PC-9 (cell line): ENCODE measurements around the gene DLGAP1. TPM values are rescaled to one million over a fixed set of nuclear protein-coding genes. Genes with fewer than 3 reads are reported as not detected.

Source experiments
- BruUV-seq: library from RNA; stranded (reverse); fragments of 400-500 nt; replicated peaks from 2 replicates; lab custom pipeline; 2021; lab: Mats Ljungman, UMichigan
- CTCF ChIA-PET: fragments of 300-600 bp; sonication (Branson Sonifier 250); formaldehyde crosslinking; loops from one replicate; lab custom pipeline; 2022; ENCODE audit warnings: antibody characterized with exemption; lab: Charles Lee
- POLR2A ChIA-PET: fragments of 300-600 bp; sonication (Branson Sonifier 250); formaldehyde crosslinking; loops from one replicate; lab custom pipeline; 2022; ENCODE audit warnings: antibody characterized with exemption; ENCODE audit not compliant: unreplicated experiment; lab: Charles Lee
- DNase-seq, 2 experiments: peaks; one replicate each; pipeline versions ENCODE4 v3.0.0 to v3.0.0-alpha.2; 2015 to 2022; ENCODE audit warnings: mixed read lengths in 1 of 2
- H2AFZ ChIP-seq: fragments of 200-600 bp; sonication (generic); 2 replicates; pipeline ENCODE4 v1.8.1; 2017; ENCODE audit warnings: antibody characterized with exemption
- H3F3A ChIP-seq: fragments of 200-600 bp; sonication (generic); 2 replicates; pipeline ENCODE4 v1.8.1; 2017; ENCODE audit warnings: antibody characterized with exemption, mild to moderate bottlenecking, low read depth; ENCODE audit not compliant: insufficient read depth
- H3K27ac ChIP-seq: fragments of 200-600 bp; sonication (generic); 2 replicates; pipeline ENCODE4 v1.6.1; 2016; ENCODE audit warnings: mixed run types
- H3K27me3 ChIP-seq: fragments of 200-600 bp; sonication (generic); 2 replicates; pipeline ENCODE4 v1.6.1; 2016; ENCODE audit warnings: low read depth, mixed run types; ENCODE audit not compliant: insufficient read depth
- H3K36me3 ChIP-seq: fragments of 200-600 bp; sonication (generic); 2 replicates; pipeline ENCODE4 v1.6.1; 2016; ENCODE audit warnings: low read depth, mixed run types
- H3K4me1 ChIP-seq: fragments of 200-600 bp; sonication (generic); replicated peaks from 2 replicates; pipeline ENCODE4 v1.6.1; 2016; ENCODE audit warnings: mixed run types; ENCODE audit not compliant: insufficient read depth
- H3K4me2 ChIP-seq: fragments of 200-600 bp; sonication (generic); 2 replicates; pipeline ENCODE4 v1.6.1; 2017; ENCODE audit warnings: mixed run types
- H3K4me3 ChIP-seq: fragments of 200-600 bp; sonication (generic); 2 replicates; pipeline ENCODE4 v1.6.1; 2016; ENCODE audit warnings: mixed run types
- H3K79me2 ChIP-seq: fragments of 200-600 bp; sonication (generic); 2 replicates; pipeline ENCODE4 v1.6.1; 2017; ENCODE audit warnings: low read depth, mixed run types
- H3K9me2 ChIP-seq: fragments of 200-600 bp; sonication (generic); 2 replicates; pipeline ENCODE4 v1.8.1; 2017; ENCODE audit warnings: mild to moderate bottlenecking; ENCODE audit not compliant: insufficient read depth
- H3K9me3 ChIP-seq: fragments of 200-600 bp; sonication (generic); 2 replicates; pipeline ENCODE4 v1.8.1; 2016; ENCODE audit warnings: low read depth; ENCODE audit not compliant: insufficient read depth
- H4K20me1 ChIP-seq: fragments of 200-600 bp; sonication (generic); 2 replicates; pipeline ENCODE4 v1.8.1; 2017; ENCODE audit not compliant: insufficient read depth
- EZH2 ChIP-seq: fragments of 200-600 bp; sonication (generic); IDR thresholded peaks from 2 replicates; pipeline ENCODE4 v1.8.0; 2017; ENCODE audit warnings: antibody characterized with exemption, low read depth
- intact Hi-C: fragments of 100-400 bp; cut with micrococcal nuclease; formaldehyde crosslinking; loops from one replicate; pipeline ENCODE4 v1.10.0; 2022; ENCODE audit not compliant: unreplicated experiment
- total RNA-seq: library from RNA; stranded (reverse); gene quantifications from 2 replicates; pipeline ENCODE4 v1.2.3, GENCODE V29; 2021
- TF ChIP-seq, protein P1 (sequence below): fragments of 200-600 bp; sonication (generic); conservative IDR thresholded peaks from 2 replicates; pipeline ENCODE4 v1.6.1; 2017; ENCODE audit warnings: mixed run types, antibody characterized with exemption, mild to moderate bottlenecking, moderate library complexity

DLGAP1 gene
- total RNA-seq, 1 experiment from 2014 or later: not detected

DNA sequence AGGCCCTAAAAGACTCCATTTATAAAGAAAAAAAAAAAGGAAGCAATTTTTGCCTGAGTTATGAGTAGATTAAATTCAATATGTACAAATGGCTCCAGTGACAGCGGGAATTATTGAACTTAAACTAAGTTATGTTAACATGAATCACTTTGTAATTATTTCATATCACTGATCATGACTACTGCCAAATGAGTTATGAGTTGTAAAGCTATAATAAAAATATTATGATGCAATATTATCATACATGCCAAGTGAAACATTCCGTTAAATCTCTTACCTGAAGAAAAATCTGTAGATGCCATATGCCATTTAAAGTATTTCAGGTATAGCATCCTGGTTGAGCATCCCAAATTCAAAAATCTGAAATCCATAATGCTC, 217.5 kb downstream of the DLGAP1 start:
- no peaks in the 10 kb centered on the region for H3K9me3 ChIP-seq
- H3K27ac ChIP-seq: no peak overlapping the region
- peaks cover 25% of the 10 kb centered on the region for H3K27me3 ChIP-seq
- 0 out of 2 replicates have a peak, but pooled peaks cover 3% of the 10 kb centered on the region for H4K20me1 ChIP-seq
- CTCF ChIA-PET: no interaction called here
- DNase-seq: no peak
- H3F3A ChIP-seq: no peaks in the 10 kb centered on the region
- no TSS peak for BruUV-seq
- intact Hi-C loops: no loop called here
- H3K79me2 ChIP-seq: no peaks in the 10 kb centered on the region
- H3K36me3 ChIP-seq: no peaks in the 10 kb centered on the region
- H2AFZ ChIP-seq: no peak overlapping the region
- H3K9me2 ChIP-seq: no peaks in the 10 kb centered on the region
- POLR2A ChIA-PET: no interaction called here
- no peak overlapping the region for H3K4me2 ChIP-seq
- no peak overlapping the region for H3K4me3 ChIP-seq
- TF ChIP-seq, protein P1, sequence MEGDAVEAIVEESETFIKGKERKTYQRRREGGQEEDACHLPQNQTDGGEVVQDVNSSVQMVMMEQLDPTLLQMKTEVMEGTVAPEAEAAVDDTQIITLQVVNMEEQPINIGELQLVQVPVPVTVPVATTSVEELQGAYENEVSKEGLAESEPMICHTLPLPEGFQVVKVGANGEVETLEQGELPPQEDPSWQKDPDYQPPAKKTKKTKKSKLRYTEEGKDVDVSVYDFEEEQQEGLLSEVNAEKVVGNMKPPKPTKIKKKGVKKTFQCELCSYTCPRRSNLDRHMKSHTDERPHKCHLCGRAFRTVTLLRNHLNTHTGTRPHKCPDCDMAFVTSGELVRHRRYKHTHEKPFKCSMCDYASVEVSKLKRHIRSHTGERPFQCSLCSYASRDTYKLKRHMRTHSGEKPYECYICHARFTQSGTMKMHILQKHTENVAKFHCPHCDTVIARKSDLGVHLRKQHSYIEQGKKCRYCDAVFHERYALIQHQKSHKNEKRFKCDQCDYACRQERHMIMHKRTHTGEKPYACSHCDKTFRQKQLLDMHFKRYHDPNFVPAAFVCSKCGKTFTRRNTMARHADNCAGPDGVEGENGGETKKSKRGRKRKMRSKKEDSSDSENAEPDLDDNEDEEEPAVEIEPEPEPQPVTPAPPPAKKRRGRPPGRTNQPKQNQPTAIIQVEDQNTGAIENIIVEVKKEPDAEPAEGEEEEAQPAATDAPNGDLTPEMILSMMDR: no peak
- TF ChIP-seq EZH2: no peak
- H3K4me1 ChIP-seq: no peaks in the 10 kb centered on the region

DNA sequence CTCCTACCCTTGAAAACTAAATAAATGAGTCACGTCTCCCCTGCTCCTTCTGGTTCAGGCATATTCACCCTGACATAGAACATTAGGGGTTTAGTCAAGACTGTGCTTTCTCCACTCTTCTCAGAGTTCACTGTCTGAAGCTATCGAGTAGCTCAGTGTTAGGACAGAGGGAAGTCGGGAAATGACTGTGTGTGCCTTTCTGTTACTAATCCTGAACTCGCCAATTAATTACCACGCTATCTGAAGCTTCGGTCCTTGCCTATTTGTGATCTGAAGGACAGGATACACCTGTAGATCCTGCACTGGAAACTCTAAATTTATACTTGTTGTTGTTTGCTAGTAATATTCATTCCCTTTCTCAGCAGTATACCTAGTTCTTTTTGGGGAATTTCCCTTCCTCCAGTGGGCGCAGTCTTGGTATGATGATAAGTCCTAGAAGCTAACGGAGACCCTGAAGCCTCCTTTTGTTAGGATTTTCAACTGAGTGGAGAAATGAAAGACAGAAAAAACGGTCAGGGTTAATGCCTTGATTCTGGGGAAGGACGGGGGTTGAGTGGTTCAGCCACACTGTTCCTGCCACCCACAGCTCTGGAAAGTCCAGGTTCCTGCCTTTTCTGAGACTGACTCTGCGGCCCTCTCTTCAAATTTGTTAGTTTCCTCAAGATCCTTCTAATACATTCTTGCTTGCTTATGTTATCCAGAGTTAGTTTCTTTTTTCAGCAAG, 218.0 kb downstream of the DLGAP1 start:
- H3K4me2 ChIP-seq: no peak overlapping the region
- H2AFZ ChIP-seq: no peak overlapping the region
- no peaks in the 10 kb centered on the region for H3F3A ChIP-seq
- no peaks in the 10 kb centered on the region for H3K9me3 ChIP-seq
- TF ChIP-seq, protein P1: no peak
- TF ChIP-seq EZH2: no peak
- 0 out of 2 replicates have a peak, but pooled peaks cover 3% of the 10 kb centered on the region for H4K20me1 ChIP-seq
- no peaks in the 10 kb centered on the region for H3K4me1 ChIP-seq
- no peak overlapping the region for H3K27ac ChIP-seq
- H3K36me3 ChIP-seq: no peaks in the 10 kb centered on the region
- H3K9me2 ChIP-seq: no peaks in the 10 kb centered on the region
- no peak overlapping the region for H3K4me3 ChIP-seq
- no peaks in the 10 kb centered on the region for H3K79me2 ChIP-seq
- no peak for DNase-seq
- peaks cover 23% of the 10 kb centered on the region for H3K27me3 ChIP-seq
- CTCF ChIA-PET: no interaction called here
- intact Hi-C loops: no loop called here
- no TSS peak for BruUV-seq
- POLR2A ChIA-PET: no interaction called here

DNA sequence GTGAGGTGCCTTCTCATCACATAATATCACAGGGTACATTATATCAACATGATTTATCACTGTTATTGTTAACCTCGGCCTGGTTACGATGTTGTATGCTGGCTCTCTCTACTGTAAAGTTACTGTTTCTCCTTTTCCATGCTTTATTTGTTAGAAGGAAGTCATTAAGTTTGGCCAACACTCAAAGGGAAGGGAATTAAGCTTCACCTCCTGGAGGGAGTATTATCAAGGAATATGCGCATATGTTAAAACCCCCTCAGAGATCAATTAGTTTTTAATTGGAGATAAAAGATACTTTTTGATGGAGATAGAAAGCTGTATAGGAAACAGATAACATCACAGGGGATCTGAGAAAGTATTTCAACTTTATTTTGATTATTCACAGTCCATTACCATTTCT, 221.6 kb downstream of the DLGAP1 start:
- BruUV-seq: no TSS peak
- Histone ChIP-seq H3K4me1 (no peaks in the 10 kb centered on the region), H3K4me2 (no peak overlapping the region), H3F3A (no peaks in the 10 kb centered on the region), H3K9me3 (no peaks in the 10 kb centered on the region), H3K27me3 (peaks cover 23% of the 10 kb centered on the region), H3K9me2 (no peaks in the 10 kb centered on the region), H3K27ac (no peak overlapping the region), H4K20me1 (0 out of 2 replicates have a peak, but pooled peaks cover 3% of the 10 kb centered on the region), H3K36me3 (no peaks in the 10 kb centered on the region), H2AFZ (no peak overlapping the region), H3K79me2 (no peaks in the 10 kb centered on the region), H3K4me3 (no peak overlapping the region)
- TF ChIP-seq EZH2: no peak
- TF ChIP-seq, protein P1: no peak
- ChIA-PET POLR2A (no interaction called here), CTCF (no interaction called here)
- no peak for DNase-seq
- intact Hi-C loops: no loop called here
